GM13977 (cell line): ENCODE data around the gene USP35.

ENCODE experiments used
- DNase-seq: peaks from one replicate; pipeline ENCODE4 v3.0.0; 2012; ENCODE audit warnings: low spot score
- CTCF ChIP-seq: IDR thresholded peaks from 2 replicates; pipeline ENCODE4 v1.5.1; 2012; ENCODE audit warnings: mild to moderate bottlenecking, control low read depth; ENCODE audit not compliant: insufficient read depth; ENCODE audit errors: extremely low read depth, missing control alignments
- in situ Hi-C: fragments of 300-500 bp; cut with MboI; formaldehyde crosslinking; loops from one replicate; pipeline ENCODE4 v1.12.0; 2022; ENCODE audit warnings: low sequenced_read_pairs, low pct_unique_long_range_greater_than_20kb, mixed read lengths, inconsistent platforms; ENCODE audit not compliant: unreplicated experiment

Gene USP35, protein sequence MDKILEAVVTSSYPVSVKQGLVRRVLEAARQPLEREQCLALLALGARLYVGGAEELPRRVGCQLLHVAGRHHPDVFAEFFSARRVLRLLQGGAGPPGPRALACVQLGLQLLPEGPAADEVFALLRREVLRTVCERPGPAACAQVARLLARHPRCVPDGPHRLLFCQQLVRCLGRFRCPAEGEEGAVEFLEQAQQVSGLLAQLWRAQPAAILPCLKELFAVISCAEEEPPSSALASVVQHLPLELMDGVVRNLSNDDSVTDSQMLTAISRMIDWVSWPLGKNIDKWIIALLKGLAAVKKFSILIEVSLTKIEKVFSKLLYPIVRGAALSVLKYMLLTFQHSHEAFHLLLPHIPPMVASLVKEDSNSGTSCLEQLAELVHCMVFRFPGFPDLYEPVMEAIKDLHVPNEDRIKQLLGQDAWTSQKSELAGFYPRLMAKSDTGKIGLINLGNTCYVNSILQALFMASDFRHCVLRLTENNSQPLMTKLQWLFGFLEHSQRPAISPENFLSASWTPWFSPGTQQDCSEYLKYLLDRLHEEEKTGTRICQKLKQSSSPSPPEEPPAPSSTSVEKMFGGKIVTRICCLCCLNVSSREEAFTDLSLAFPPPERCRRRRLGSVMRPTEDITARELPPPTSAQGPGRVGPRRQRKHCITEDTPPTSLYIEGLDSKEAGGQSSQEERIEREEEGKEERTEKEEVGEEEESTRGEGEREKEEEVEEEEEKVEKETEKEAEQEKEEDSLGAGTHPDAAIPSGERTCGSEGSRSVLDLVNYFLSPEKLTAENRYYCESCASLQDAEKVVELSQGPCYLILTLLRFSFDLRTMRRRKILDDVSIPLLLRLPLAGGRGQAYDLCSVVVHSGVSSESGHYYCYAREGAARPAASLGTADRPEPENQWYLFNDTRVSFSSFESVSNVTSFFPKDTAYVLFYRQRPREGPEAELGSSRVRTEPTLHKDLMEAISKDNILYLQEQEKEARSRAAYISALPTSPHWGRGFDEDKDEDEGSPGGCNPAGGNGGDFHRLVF

DNA sequence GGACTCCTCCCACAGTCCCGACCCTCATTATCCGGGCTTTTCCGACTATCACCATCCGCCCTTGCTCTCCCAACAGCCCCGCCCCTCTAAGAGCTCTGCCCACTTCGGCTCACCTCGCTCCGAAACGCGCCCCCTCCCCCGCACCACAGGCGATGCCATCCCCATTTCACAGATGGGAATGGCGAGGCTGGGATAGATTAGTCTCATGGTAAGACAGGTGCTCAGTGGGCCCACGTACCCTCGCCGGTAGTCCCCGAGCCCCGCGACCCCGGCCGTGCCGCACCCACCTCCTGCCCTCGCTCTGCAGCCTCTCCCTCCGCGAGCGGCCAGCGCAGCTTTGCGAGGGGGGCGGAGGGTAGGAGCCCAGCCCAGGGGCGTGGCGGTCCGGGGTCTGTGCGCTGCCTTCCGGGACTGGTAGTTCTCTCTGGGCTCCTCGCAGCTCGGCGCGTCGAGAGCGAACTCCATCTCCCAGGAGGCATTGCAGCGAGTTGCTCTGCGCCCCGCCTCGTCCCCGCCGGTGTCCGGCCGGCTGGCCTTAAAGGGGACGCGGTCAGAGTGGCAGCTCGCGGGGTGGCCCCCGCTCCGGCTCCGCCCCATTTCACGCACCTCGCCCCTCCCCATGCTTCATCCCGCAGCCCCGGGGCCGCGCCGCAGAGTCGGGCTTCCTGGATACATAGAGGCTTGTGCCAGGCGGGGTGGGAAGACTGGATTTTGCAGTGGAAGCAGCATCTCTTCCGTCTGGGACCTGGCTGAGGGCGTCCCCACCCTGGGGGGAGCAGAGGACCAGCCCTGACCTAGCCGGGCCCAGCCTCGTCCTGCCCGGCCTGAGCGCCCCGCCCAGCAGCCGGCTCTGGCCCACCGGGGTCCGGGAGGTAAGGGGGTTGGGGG is at the start of gene USP35, which contains the start of gene KCTD21:
TSS of gene USP35 (plus strand) at position 634 of the 888 bp plus-strand sequence. CDS start 7,327 bp downstream, outside the sequence.
TSS of gene KCTD21 (minus strand) at position 341 of the 888 bp plus-strand sequence. CDS start 14,072 bp downstream, outside the sequence.
- DNase-seq, result peak; percentile 99
- in situ Hi-C loops, result no loop called here
- no peak for TF ChIP-seq CTCF

DNA sequence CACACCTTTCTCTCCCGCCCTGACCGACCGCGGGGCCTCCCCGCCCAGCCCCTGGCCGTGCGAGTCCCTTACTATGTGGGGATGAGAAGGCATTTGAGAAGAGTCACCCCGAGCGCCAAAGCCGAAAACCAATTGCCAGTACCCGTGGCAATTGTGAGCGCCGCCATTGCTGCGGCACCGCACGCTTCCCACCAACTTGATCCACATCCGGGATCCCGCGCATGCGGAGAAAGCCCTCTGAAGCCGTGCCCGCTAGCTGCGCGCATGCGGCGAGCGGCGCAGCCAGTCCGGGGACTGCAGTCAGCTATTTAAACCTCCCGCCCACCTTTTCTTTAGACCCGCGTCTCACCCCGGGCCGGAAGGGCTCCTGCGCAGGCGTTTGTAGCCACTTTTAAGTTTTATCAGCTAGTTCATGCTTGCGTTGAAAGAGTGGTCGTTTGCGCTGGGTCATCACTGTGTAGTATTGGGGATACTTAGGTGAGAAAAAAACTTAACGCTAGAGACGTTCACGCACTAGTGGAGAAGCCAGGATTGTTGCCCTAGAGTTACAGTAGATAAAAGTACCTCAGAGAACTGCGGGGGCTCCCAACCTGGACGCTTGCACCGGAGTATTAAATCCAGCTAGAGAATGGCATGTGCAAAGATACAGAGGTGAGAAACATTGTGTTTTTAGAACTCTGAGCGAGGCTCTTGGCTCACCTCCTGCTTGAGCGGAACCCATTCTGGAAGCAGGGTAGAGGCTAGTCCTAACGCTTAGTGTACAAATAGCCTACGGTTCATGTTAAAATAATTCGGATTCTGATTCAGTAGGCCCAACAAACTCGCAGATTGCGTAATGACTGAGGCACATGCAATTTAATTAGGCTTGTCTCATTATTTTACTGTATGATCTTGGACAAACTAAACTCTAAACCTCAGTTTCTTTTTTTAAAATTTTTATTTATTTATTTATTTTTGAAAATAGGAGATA is 49.0 kb upstream of the USP35 start, which contains the start of gene ALG8:
TSS of gene ALG8 (minus strand) at position 205 of the 970 bp plus-strand sequence. CDS start at position 167, 38 bp downstream.
- no peak for TF ChIP-seq CTCF
- in situ Hi-C loops, result no loop called here
- DNase-seq, result peak; percentile 96

GRCh38 chr11:78140392-78141077 is 48.2 kb upstream of the USP35 start:
- in situ Hi-C loops, result no loop called here
- peak; percentile 39 for DNase-seq
- no peak for TF ChIP-seq CTCF

- no peak for DNase-seq
- in situ Hi-C loops, result no loop called here
- no peak for TF ChIP-seq CTCF
Measured at GRCh38 chr11:78145511-78146025, 43.2 kb upstream of the USP35 start.

DNA sequence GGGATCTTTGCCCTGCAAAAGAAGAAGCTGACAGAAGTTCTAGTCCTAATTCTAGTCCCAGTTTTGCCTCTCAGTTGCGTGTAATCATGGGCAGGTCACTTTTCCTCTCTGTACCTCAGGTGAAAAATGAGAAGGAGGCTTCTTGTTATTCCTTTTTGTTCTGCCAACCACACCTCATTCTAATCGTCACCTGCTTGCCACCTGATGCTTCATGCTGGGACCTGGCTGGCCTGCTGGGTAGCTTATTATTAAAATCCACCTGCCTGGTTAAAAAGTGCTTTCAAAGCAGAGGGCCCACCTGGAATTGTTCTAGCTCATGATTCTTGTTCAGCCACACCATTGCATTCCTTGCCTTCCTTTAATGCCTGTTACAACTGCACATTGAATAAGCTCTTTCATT is 40.9 kb upstream of the USP35 start:
- no peak for DNase-seq
- TF ChIP-seq CTCF, result no peak
- in situ Hi-C loops, result no loop called here
